ENCODE results near the gene TMEM116. TPM values are rescaled to one million over a fixed set of nuclear protein-coding genes. Genes with fewer than 3 reads are reported as not detected.

Gene TMEM116
- total RNA-seq, 4 donors from 2014 or later: 17.6 to 35.9 (median 25.2) TPM

- intact Hi-C loops (cut with DNase I; ENCODE audit: low total_unique reads) (no loop called here), in situ Hi-C loops (cut with MboI; ENCODE audit: low pct_ligation_motif_present in 1 of 4, low pct_unique_long_range_greater_than_20kb in 1 of 4, low sequenced_read_pairs in 3 of 4) (no loop called here)
- no peak overlapping the region for H3K27ac ChIP-seq
- 73 to 75% methylated on average over 2 of the region's 2 CpGs for WGBS, 2 donors (ENCODE audit: low coverage in 1 of 2)
- no peak overlapping the region for H3K4me3 ChIP-seq
- H3K27me3 ChIP-seq: no peaks in the 10 kb centered on the region
- TF ChIP-seq EP300 (IDR thresholded peaks at IDR 0.05; ENCODE audit: low read depth): no peak
- no peak for TF ChIP-seq CTCF (IDR thresholded peaks at IDR 0.05)
- TF ChIP-seq POLR2A (IDR thresholded peaks at IDR 0.05): no peak
- TF ChIP-seq POLR2AphosphoS5 (IDR thresholded peaks at IDR 0.05): no peak
- H3K36me3 ChIP-seq: no peaks in the 10 kb centered on the region
- H3K4me1 ChIP-seq: no peaks in the 10 kb centered on the region
- H3K9me3 ChIP-seq: no peaks in the 10 kb centered on the region
- DNase-seq: no peak
These were observed 28.1 kb downstream of the TMEM116 start for GRCh38 chr12:111984820-111985219.

GRCh38 chr12:111981987-111982386 lies 31.0 kb downstream of the TMEM116 start:
- no peaks in the 10 kb centered on the region for H3K4me1 ChIP-seq
- H3K36me3 ChIP-seq: no peaks in the 10 kb centered on the region
- in situ Hi-C loops (cut with MboI; ENCODE audit: low pct_ligation_motif_present in 1 of 4, low pct_unique_long_range_greater_than_20kb in 1 of 4, low sequenced_read_pairs in 3 of 4): no loop called here
- no peaks in the 10 kb centered on the region for H3K27me3 ChIP-seq
- no peak overlapping the region for H3K27ac ChIP-seq
- DNase-seq: no peak
- no peak overlapping the region for H3K4me3 ChIP-seq
- 70 to 90% methylated on average over 2 of the region's 2 CpGs for WGBS, 2 donors (ENCODE audit: low coverage in 1 of 2)
- TF ChIP-seq POLR2A (IDR thresholded peaks at IDR 0.05): no peak
- no peak for TF ChIP-seq EP300 (IDR thresholded peaks at IDR 0.05; ENCODE audit: low read depth)
- no peak for TF ChIP-seq POLR2AphosphoS5 (IDR thresholded peaks at IDR 0.05)
- no peak for TF ChIP-seq CTCF (IDR thresholded peaks at IDR 0.05)
- H3K9me3 ChIP-seq: no peaks in the 10 kb centered on the region
- intact Hi-C loops (cut with DNase I; ENCODE audit: low total_unique reads): no loop called here

- DNase-seq: no peak
- no peak overlapping the region for H3K27ac ChIP-seq
- no peaks in the 10 kb centered on the region for H3K4me1 ChIP-seq
- intact Hi-C loops (cut with DNase I; ENCODE audit: low total_unique reads): no loop called here
- H3K9me3 ChIP-seq: no peaks in the 10 kb centered on the region
- H3K4me3 ChIP-seq: no peak overlapping the region
- WGBS, 2 donors (ENCODE audit: low coverage in 1 of 2): 75 to 89% methylated on average over 1 to 5 of the region's 5 CpGs
- no peaks in the 10 kb centered on the region for H3K27me3 ChIP-seq
- in situ Hi-C loops (cut with MboI; ENCODE audit: low pct_ligation_motif_present in 1 of 4, low pct_unique_long_range_greater_than_20kb in 1 of 4, low sequenced_read_pairs in 3 of 4): no loop called here
- H3K36me3 ChIP-seq: no peaks in the 10 kb centered on the region
- no peak for TF ChIP-seq CTCF (IDR thresholded peaks at IDR 0.05)
- no peak for TF ChIP-seq POLR2A (IDR thresholded peaks at IDR 0.05)
- no peak for TF ChIP-seq EP300 (IDR thresholded peaks at IDR 0.05; ENCODE audit: low read depth)
- TF ChIP-seq POLR2AphosphoS5 (IDR thresholded peaks at IDR 0.05): no peak
These were observed 32.4 kb downstream of the TMEM116 start for GRCh38 chr12:111980598-111980997.

- no peak for TF ChIP-seq POLR2A (IDR thresholded peaks at IDR 0.05)
- intact Hi-C loops (cut with DNase I; ENCODE audit: low total_unique reads): no loop called here
- DNase-seq: no peak
- H3K4me3 ChIP-seq: no peak overlapping the region
- H3K4me1 ChIP-seq: no peaks in the 10 kb centered on the region
- H3K27ac ChIP-seq: no peak overlapping the region
- H3K27me3 ChIP-seq: no peaks in the 10 kb centered on the region
- H3K9me3 ChIP-seq: no peaks in the 10 kb centered on the region
- H3K36me3 ChIP-seq: no peaks in the 10 kb centered on the region
- in situ Hi-C loops (cut with MboI; ENCODE audit: low pct_ligation_motif_present in 1 of 4, low pct_unique_long_range_greater_than_20kb in 1 of 4, low sequenced_read_pairs in 3 of 4): no loop called here
These were observed 34.4 kb downstream of the TMEM116 start for GRCh38 chr12:111978545-111978944.

- no peak for DNase-seq
- Histone ChIP-seq H3K4me1 (no peaks in the 10 kb centered on the region), H3K27me3 (no peaks in the 10 kb centered on the region), H3K27ac (no peak overlapping the region), H3K9me3 (peaks cover 0 to 3% of the 10 kb centered on the region in 2 donors), H3K36me3 (peaks cover 0 to 2% (median 0%) of the 10 kb centered on the region in 4 donors), H3K4me3 (no peak overlapping the region)
- intact Hi-C loops (cut with DNase I; ENCODE audit: low total_unique reads): no loop called here
- TF ChIP-seq EP300 (IDR thresholded peaks at IDR 0.05; ENCODE audit: low read depth): no peak
- TF ChIP-seq POLR2A (IDR thresholded peaks at IDR 0.05): no peak
- no peak for TF ChIP-seq CTCF (IDR thresholded peaks at IDR 0.05)
- TF ChIP-seq POLR2AphosphoS5 (IDR thresholded peaks at IDR 0.05): no peak
- in situ Hi-C loops (cut with MboI; ENCODE audit: low pct_ligation_motif_present in 1 of 4, low pct_unique_long_range_greater_than_20kb in 1 of 4, low sequenced_read_pairs in 3 of 4): no loop called here
These were observed 36.1 kb downstream of the TMEM116 start for GRCh38 chr12:111976860-111977259.

Data from transverse colon (tissue), 4 donors.